Glutamatergic neuron (in vitro differentiated cells): Measurements from ENCODE around the gene CRCP. TPM values are rescaled to one million over a fixed set of nuclear protein-coding genes. Genes with fewer than 3 reads are reported as not detected.
"Not testable (repeated sequence)": the region's sequence is repeated elsewhere in the genome, so short reads cannot be mapped to it uniquely, and the experiment has no call there.

Experiments used
- DNase-seq: peaks from one replicate; pipeline ENCODE4 v3.0.0; 2022
- H3K27ac Mint-ChIP-seq: one replicate; pipeline ENCODE4 v1.8.0; 2020; ENCODE audit warnings: mild to moderate bottlenecking, mixed read lengths, inconsistent platforms; ENCODE audit not compliant: unreplicated experiment
- H3K27me3 Mint-ChIP-seq: one replicate; pipeline ENCODE4 v1.8.0; 2020; ENCODE audit warnings: mild to moderate bottlenecking, moderate library complexity, mixed read lengths, inconsistent platforms; ENCODE audit not compliant: unreplicated experiment
- H3K36me3 Mint-ChIP-seq: one replicate; pipeline ENCODE4 v1.8.0; 2020; ENCODE audit warnings: mild to moderate bottlenecking, mixed read lengths, inconsistent platforms; ENCODE audit not compliant: unreplicated experiment
- H3K4me1 Mint-ChIP-seq: one replicate; pipeline ENCODE4 v1.8.0; 2020; ENCODE audit warnings: mild to moderate bottlenecking, low read depth, mixed read lengths, inconsistent platforms; ENCODE audit not compliant: unreplicated experiment
- H3K4me3 Mint-ChIP-seq: one replicate; pipeline ENCODE4 v1.8.0; 2020; ENCODE audit warnings: mild to moderate bottlenecking, mixed read lengths, inconsistent platforms; ENCODE audit not compliant: unreplicated experiment
- H3K9me3 Mint-ChIP-seq: one replicate; pipeline ENCODE4 v1.8.0; 2020; ENCODE audit warnings: mild to moderate bottlenecking, moderate library complexity, mixed read lengths, inconsistent platforms; ENCODE audit not compliant: unreplicated experiment
- total RNA-seq: library from RNA; stranded (reverse); fragmentation: NEBNext Ultra II Directional; extraction: Animal tissue kit (Norgen Biotek cat#: 25700); gene quantifications from one replicate; pipeline ENCODE4 v1.2.1, GENCODE V29; 2021; ENCODE audit not compliant: unreplicated experiment
- TF ChIP-seq, protein P1 (sequence below): fragments of 200-600 bp; sonication (generic); IDR thresholded peaks from one replicate; pipeline ENCODE4 v1.5.0; 2021; ENCODE audit not compliant: partially characterized antibody, unreplicated experiment

Gene CRCP
- total RNA-seq, 1 donor from 2014 or later, result 29.1 TPM

DNA sequence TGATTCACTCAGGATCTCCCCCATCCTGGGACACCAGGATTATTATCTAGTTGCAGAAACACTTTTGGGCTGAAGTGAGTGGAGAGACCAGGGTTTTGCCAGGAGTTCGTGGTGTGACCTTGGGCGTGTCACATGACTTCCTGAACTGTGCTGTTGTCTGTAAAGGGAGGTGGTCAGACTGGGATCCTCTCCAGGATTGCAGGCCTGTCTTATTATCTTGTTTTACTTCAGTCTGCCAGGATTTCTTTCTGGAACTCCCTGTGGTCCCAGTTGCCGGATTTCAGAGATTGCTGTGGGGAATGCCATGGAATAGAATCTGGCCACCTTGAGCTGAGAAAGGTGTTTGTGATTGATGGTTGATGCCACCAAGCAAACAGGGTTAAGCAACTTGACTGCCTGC, 35.8 kb downstream of the CRCP start:
- peaks cover 22% of the 10 kb centered on the region for H3K4me1 Mint-ChIP-seq
- peaks cover 3% of the 10 kb centered on the region for H3K27me3 Mint-ChIP-seq
- H3K4me3 Mint-ChIP-seq, result no peak overlapping the region
- H3K36me3 Mint-ChIP-seq, result no peaks in the 10 kb centered on the region
- DNase-seq, result no peak
- H3K27ac Mint-ChIP-seq, result no peak overlapping the region
- peaks cover 4% of the 10 kb centered on the region for H3K9me3 Mint-ChIP-seq
- TF ChIP-seq, protein P1, sequence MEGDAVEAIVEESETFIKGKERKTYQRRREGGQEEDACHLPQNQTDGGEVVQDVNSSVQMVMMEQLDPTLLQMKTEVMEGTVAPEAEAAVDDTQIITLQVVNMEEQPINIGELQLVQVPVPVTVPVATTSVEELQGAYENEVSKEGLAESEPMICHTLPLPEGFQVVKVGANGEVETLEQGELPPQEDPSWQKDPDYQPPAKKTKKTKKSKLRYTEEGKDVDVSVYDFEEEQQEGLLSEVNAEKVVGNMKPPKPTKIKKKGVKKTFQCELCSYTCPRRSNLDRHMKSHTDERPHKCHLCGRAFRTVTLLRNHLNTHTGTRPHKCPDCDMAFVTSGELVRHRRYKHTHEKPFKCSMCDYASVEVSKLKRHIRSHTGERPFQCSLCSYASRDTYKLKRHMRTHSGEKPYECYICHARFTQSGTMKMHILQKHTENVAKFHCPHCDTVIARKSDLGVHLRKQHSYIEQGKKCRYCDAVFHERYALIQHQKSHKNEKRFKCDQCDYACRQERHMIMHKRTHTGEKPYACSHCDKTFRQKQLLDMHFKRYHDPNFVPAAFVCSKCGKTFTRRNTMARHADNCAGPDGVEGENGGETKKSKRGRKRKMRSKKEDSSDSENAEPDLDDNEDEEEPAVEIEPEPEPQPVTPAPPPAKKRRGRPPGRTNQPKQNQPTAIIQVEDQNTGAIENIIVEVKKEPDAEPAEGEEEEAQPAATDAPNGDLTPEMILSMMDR, result no peak

DNA sequence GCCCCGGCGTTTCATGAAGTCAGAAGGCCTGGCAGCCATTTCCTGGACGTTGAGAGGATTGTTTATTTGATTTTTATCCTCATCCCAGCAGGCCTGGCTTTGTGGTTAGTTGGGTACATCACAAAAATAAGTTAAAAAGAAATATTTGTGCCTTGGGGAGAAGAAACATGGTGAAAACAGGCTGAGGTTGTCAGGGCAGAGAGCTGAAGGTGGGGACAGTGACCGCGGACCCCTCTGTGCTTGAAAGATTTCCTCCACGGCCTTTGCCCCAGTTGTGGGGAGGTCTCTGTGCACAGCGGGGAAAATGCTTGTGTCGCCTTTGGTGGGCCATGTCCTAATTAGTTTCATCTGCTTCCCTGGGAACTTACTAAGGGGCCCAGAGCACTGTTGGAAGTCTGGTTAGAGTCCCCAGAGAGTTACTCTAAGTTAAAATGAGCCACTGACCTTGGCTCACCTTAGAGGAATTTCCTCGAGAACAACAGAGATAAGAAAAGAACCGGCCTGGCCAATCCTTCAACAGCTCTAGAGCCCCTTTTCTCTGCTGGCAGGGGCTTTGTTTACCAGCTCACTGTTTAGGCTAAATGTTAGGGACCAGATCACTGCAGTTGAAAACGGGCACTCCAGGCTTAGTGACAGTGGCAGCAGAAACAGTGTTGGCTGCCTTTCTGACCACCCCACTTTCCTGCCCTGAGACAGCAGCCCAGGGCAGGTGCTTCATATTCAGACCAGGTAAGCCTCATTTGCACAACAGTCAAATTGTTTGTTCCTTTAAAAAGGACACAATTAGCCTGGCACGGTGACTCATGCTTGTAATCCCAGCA, 37.9 kb downstream of the CRCP start:
- peaks cover 4% of the 10 kb centered on the region for H3K36me3 Mint-ChIP-seq
- no peak overlapping the region for H3K4me3 Mint-ChIP-seq
- DNase-seq, result no peak
- H3K27me3 Mint-ChIP-seq, result no peaks in the 10 kb centered on the region
- peaks cover 2% of the 10 kb centered on the region for H3K9me3 Mint-ChIP-seq
- TF ChIP-seq, protein P1, result no peak
- peaks cover 8% of the 10 kb centered on the region for H3K4me1 Mint-ChIP-seq
- H3K27ac Mint-ChIP-seq, result peak overlapping the region; percentile 53

DNA sequence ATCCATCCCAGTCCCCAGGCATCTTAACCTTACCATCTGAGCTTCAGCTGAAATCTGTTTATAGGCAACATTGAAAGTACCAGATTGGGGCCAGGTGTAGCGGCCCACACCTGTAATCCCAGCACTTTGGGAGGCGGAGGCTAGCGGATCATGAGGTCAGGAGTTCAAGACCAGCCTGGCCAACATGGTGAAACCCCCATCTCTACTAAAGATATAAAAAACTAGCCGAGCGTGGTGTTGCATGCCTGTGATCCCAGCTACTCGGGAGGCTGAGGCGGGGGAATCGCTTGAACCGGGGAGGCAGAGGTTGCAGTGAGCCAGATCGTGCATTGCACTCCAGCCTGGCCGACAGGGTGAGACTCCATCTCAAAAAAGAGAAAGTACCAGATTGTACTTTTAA, 39.0 kb downstream of the CRCP start:
- Mint-ChIP-seq H3K4me1 (peaks cover 5% of the 10 kb centered on the region), H3K36me3 (peaks cover 12% of the 10 kb centered on the region), H3K27me3 (no peaks in the 10 kb centered on the region), H3K4me3 (no peak overlapping the region), H3K9me3 (peaks cover 2% of the 10 kb centered on the region), H3K27ac (no peak overlapping the region)
- TF ChIP-seq, protein P1, result no peak
- DNase-seq, result no peak

DNA sequence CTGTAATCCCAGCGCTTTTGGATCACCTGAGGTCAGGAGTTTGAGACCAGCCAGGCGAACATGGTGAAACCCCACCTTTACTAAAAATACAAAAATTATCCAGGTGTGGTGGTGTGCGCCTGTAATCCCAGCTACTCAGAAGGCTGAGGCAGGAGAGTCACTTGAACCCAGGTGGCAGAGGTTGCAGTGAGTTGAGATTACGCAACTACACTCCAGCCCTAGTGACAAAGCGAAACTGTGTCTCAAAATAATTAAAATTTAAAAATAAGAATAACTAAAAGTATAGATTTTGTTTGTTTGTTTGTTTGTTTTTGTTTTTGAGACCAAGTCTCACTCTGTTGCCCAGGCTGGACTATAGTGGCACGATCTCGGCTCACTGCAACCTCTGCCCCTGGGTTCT, 41.4 kb downstream of the CRCP start:
- not testable (repeated sequence) for H3K27me3 Mint-ChIP-seq, H3K4me1 Mint-ChIP-seq, DNase-seq, H3K4me3 Mint-ChIP-seq, H3K9me3 Mint-ChIP-seq, H3K27ac Mint-ChIP-seq
- peaks cover 17% of the 10 kb centered on the region for H3K36me3 Mint-ChIP-seq

DNA sequence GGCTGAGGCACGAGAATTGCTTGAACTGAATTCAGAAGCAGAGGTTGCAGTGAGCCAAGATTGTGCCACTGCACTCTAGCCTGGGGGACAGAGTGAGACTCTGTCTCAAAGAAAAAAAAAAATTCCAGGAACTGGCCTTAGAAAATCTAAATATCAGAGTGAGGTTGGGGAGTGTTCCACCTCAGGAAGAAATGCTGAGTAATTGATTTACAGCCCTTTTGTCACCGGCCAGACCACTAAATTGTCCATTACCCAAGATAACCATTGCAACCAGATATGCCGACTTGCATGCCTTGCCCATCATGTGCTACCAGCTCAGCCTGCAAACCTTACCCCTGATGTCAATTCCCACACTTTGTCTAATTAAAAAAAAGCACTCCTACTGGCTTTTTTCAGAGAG, 42.4 kb downstream of the CRCP start:
- Mint-ChIP-seq H3K27ac (no peak overlapping the region), H3K4me3 (no peak overlapping the region), H3K9me3 (peaks cover 6% of the 10 kb centered on the region), H3K27me3 (no peaks in the 10 kb centered on the region), H3K36me3 (peaks cover 17% of the 10 kb centered on the region), H3K4me1 (peaks cover 2% of the 10 kb centered on the region)
- DNase-seq, result no peak
- TF ChIP-seq, protein P1, result no peak
